ENCODE measurements around the gene KLHDC2.
A peak's percentile ranks its signal among the peaks of the same experiment; 100 is the strongest.
"Not testable (repeated sequence)": the region's sequence is repeated elsewhere in the genome, so short reads cannot be mapped to it uniquely, and the experiment has no call there.

Gene KLHDC2

GRCh38 chr14:49767571-49768300, at the start of gene KLHDC2:
Gene KLHDC2 (plus strand): TSS chr14:49768153. CDS start chr14:49768469, 316 bp downstream.
- peak; percentile 46 for DNase-seq (ENCODE audit: low spot score)

GRCh38 chr14:49720744-49721143, 47.2 kb upstream of the KLHDC2 start:
- DNase-seq (ENCODE audit: low spot score) = no peak

- peak; percentile 3 for DNase-seq (ENCODE audit: low spot score)
Measured at GRCh38 chr14:49721733-49722435, 46.1 kb upstream of the KLHDC2 start.

- no peak for DNase-seq (ENCODE audit: low spot score)
Measured at GRCh38 chr14:49727171-49727570, 40.8 kb upstream of the KLHDC2 start.

- DNase-seq (ENCODE audit: low spot score) = no peak
Measured at GRCh38 chr14:49732896-49733295, 35.1 kb upstream of the KLHDC2 start.

GRCh38 chr14:49733836-49734235, 34.1 kb upstream of the KLHDC2 start:
- no peak for DNase-seq (ENCODE audit: low spot score)

GRCh38 chr14:49735669-49736068, 32.3 kb upstream of the KLHDC2 start:
- DNase-seq (ENCODE audit: low spot score) = not testable (repeated sequence)

- no peak for DNase-seq (ENCODE audit: low spot score)
Measured at GRCh38 chr14:49745191-49745590, 22.8 kb upstream of the KLHDC2 start.

GRCh38 chr14:49746476-49746875, 21.5 kb upstream of the KLHDC2 start:
- not testable (repeated sequence) for DNase-seq (ENCODE audit: low spot score)

GRCh38 chr14:49754570-49755097, 13.3 kb upstream of the KLHDC2 start:
- DNase-seq (ENCODE audit: low spot score) = no peak

- DNase-seq (ENCODE audit: low spot score) = no peak
Measured at GRCh38 chr14:49755378-49755777, 12.6 kb upstream of the KLHDC2 start.

- DNase-seq (ENCODE audit: low spot score) = no peak
Measured at GRCh38 chr14:49761839-49762551, 6.0 kb upstream of the KLHDC2 start.

GRCh38 chr14:49766839-49767238, 1.1 kb upstream of the KLHDC2 start:
- no peak for DNase-seq (ENCODE audit: low spot score)

- DNase-seq (ENCODE audit: low spot score) = no peak
Measured at GRCh38 chr14:49767270-49767570, 733 bp upstream of the KLHDC2 start.

- DNase-seq (ENCODE audit: low spot score) = no peak
Measured at GRCh38 chr14:49768301-49769121, 558 bp downstream of the KLHDC2 start.

GRCh38 chr14:49769171-49769570, 1.2 kb downstream of the KLHDC2 start:
- no peak for DNase-seq (ENCODE audit: low spot score)

GRCh38 chr14:49769581-49770211, 1.7 kb downstream of the KLHDC2 start:
- DNase-seq (ENCODE audit: low spot score) = no peak

- DNase-seq (ENCODE audit: low spot score) = peak; percentile 40
Measured at GRCh38 chr14:49770212-49770817, 2.4 kb downstream of the KLHDC2 start.

- DNase-seq (ENCODE audit: low spot score) = not testable (repeated sequence)
Measured at GRCh38 chr14:49771691-49772090, 3.7 kb downstream of the KLHDC2 start.

- no peak for DNase-seq (ENCODE audit: low spot score)
Measured at GRCh38 chr14:49774106-49774505, 6.2 kb downstream of the KLHDC2 start.

- no peak for DNase-seq (ENCODE audit: low spot score)
Measured at GRCh38 chr14:49778421-49778820, 10.5 kb downstream of the KLHDC2 start.

Measured in HuH-7 (cell line).